Heart right ventricle (tissue), 16 donors: ENCODE measurements around the gene TAX1BP1. TPM values are rescaled to one million over a fixed set of nuclear protein-coding genes. Genes with fewer than 3 reads are reported as not detected.

Experiments used
- ATAC-seq, 8 donors: fragments of 200-7000 bp; cut with Tn5 transposase; one replicate each; pipeline ENCODE4 v1.9.1; 2020; ENCODE audit warnings: mild to moderate bottlenecking in 8 of 8, moderate library complexity in 8 of 8, moderate number of reproducible peaks in 1 of 8
- DNase-seq, 2 donors: peaks; one replicate each; pipeline ENCODE4 v3.0.0-alpha.2; 2020
- H3K27ac ChIP-seq, 10 donors: fragments of 200-600 bp; sonication (generic) in 2 of 10; one replicate each; pipeline versions ENCODE4 v1.5.0 to v1.8.0; 2020 to 2022; ENCODE audit warnings: mild to moderate bottlenecking in 3 of 10
- H3K27me3 ChIP-seq, 7 donors: fragments of 200-600 bp; one replicate each; pipeline ENCODE4 v1.8.0; 2021 to 2022; ENCODE audit warnings: mild to moderate bottlenecking in 2 of 7
- H3K36me3 ChIP-seq, 9 donors: fragments of 200-600 bp; sonication (generic) in 1 of 9; one replicate each; pipeline versions ENCODE4 v1.5.0 to v1.8.0; 2020 to 2022; ENCODE audit warnings: mild to moderate bottlenecking in 2 of 9
- H3K4me1 ChIP-seq, 9 donors: fragments of 200-600 bp; sonication (generic) in 1 of 9; one replicate each; pipeline versions ENCODE4 v1.5.0 to v1.8.0; 2020 to 2022; ENCODE audit warnings: mild to moderate bottlenecking in 4 of 9
- H3K4me3 ChIP-seq, 10 donors: fragments of 200-600 bp; sonication (generic) in 2 of 10; one replicate each; pipeline versions ENCODE4 v1.5.0 to v1.8.0; 2020 to 2022; ENCODE audit warnings: mild to moderate bottlenecking in 7 of 10, moderate library complexity in 2 of 10
- H3K9me3 ChIP-seq, 11 donors: fragments of 200-600 bp in 10 of 11; sonication (generic) in 2 of 11; one replicate each; pipeline versions ENCODE4 v1.5.0 to v1.8.0; 2013 to 2022; ENCODE audit warnings: mild to moderate bottlenecking in 2 of 11, control low read depth in 1 of 11, moderate library complexity in 1 of 11
- CTCF ChIP-seq, 9 donors: fragments of 200-600 bp; sonication (generic) in 2 of 9; IDR thresholded peaks; one replicate each; pipeline versions ENCODE4 v1.5.0 to v1.8.0; 2021 to 2022; ENCODE audit warnings: antibody characterized with exemption in 9 of 9, mild to moderate bottlenecking in 5 of 9, moderate library complexity in 1 of 9
- WGBS, 2 donors: extraction: QIAGEN DNeasy Blood & Tissue Kit; methylation state at CpG; one replicate each; pipeline ENCODE4 v1.1.7; 2013; ENCODE audit warnings: inconsistent platforms in 1 of 2; 5-methylcytosine and 5-hydroxymethylcytosine counted together
- intact Hi-C, 10 donors: fragments of 100-400 bp; cut with DNase I; formaldehyde crosslinking; loops; one replicate each; pipeline versions ENCODE4 v1.11.1 to v1.14.2; 2022
- polyA plus RNA-seq, 2 donors: library from polyadenylated mRNA; stranded (reverse); fragments of 200-250 nt; gene quantifications; one replicate each; pipeline ENCODE4 v1.2.3, GENCODE V29; 2013
- total RNA-seq, 10 donors: library from RNA; stranded (reverse); fragmentation: NEBNext Ultra II Directional in 3 of 10; extraction: Animal tissue kit (Norgen Biotek cat#: 25700) in 3 of 10; gene quantifications; one replicate each; pipeline versions ENCODE4 v1.2.1 to v1.2.4, GENCODE V29; 2021 to 2023
- donor health status: Arrhythmogenic right ventricular cardiomyopathy.
- donor health status: ischemic (EF 13 %, LVEDD 7.1; RV severe dilation, severe dysfunction).
- donor health status: healthy with polysubstance abuse.
- donor health status: DM: no; HTN: yes; CAD: no.
- donor health status: DM: no; HTN: no; CAD: no.
- donor health status: ischemic (EF 25% LVEDD 6.9; RV normal size, moderate dysfunction).
- donor health status: ischemic (EF 25% LVEDD 5.7; RV mildly dilated, moderate dysfunction).
- donor health status: healthy.
- donor health status: DM: yes; HTN: yes; CAD: no.
- donor health status: Ischemic cardiomyopathy.
- donor health status: ischemic (EF 35%, LVEDD 5.7; RV mildly dilated, moderate dysfunction).
- donor health status: nonischemic (EF 11% LVEDD 7.7; RV severe dilation, severe dysfunction).
- donor health status: DM: yes; HTN: yes; CAD: no.
- donor health status: PGD.
- donor health status: ischemic (EF 29% LVEDD 5.4; RV normal size, mild dysfunction).
- donor health status: nonischemic (EF 23%, LVEDD 6.1; RV moderate dilation, normal function).

Gene TAX1BP1
- total and polyA plus RNA-seq, 12 donors: 54.0 to 190 (median 165) TPM

GRCh38 chr7:27745064-27745583 lies 5.2 kb downstream of the TAX1BP1 start:
- intact Hi-C loops: loop anchor here in 2 of 10 donors (10.0 kb wide), 2 partner anchors 180 to 350 kb away; no protein-coding TSS in a partner anchor
- ATAC-seq: no peak
- peaks cover 6 to 68% (median 47%) of the 10 kb centered on the region in 9 donors for H3K4me1 ChIP-seq

GRCh38 chr7:27746486-27746885 lies 6.5 kb downstream of the TAX1BP1 start:
- no peak overlapping the region for H3K4me3 ChIP-seq
- intact Hi-C loops: loop anchor here in 2 of 10 donors (10.0 kb wide), 2 partner anchors 178 to 348 kb away; no protein-coding TSS in a partner anchor
- DNase-seq (no peak), ATAC-seq (no peak)
- H3K4me1 ChIP-seq: peaks cover under 1 to 61% (median 41%) of the 10 kb centered on the region in 9 donors
- no peak for TF ChIP-seq CTCF (IDR thresholded peaks at IDR 0.05)
- H3K27ac ChIP-seq: no peak overlapping the region
- H3K27me3 ChIP-seq: no peaks in the 10 kb centered on the region
- no peaks in the 10 kb centered on the region for H3K9me3 ChIP-seq
- H3K36me3 ChIP-seq: peaks cover 0 to 32% (median 11%) of the 10 kb centered on the region in 9 donors

More at GRCh38 chr7:27745064-27745583, 5.2 kb downstream of the TAX1BP1 start:
- TF ChIP-seq CTCF (IDR thresholded peaks at IDR 0.05): peak in 8 of 9 donors; percentile 11 to 68 (median 52)
- no peaks in the 10 kb centered on the region for H3K27me3 ChIP-seq
- no peaks in the 10 kb centered on the region for H3K9me3 ChIP-seq
- WGBS, 2 donors: 7 to 15% methylated on average over 2 of the region's 2 CpGs
- H3K27ac ChIP-seq: peak overlapping the region in 6 of 10 donors; percentile 1 to 53 (median 28)
- DNase-seq: no peak
- peaks cover 0 to 18% (median 11%) of the 10 kb centered on the region in 9 donors for H3K36me3 ChIP-seq
- H3K4me3 ChIP-seq: no peak overlapping the region

- H3K4me1 ChIP-seq: peaks cover 0 to 56% (median 39%) of the 10 kb centered on the region in 9 donors
- H3K4me3 ChIP-seq: no peak overlapping the region
- H3K9me3 ChIP-seq: no peaks in the 10 kb centered on the region
- no peak overlapping the region for H3K27ac ChIP-seq
- H3K36me3 ChIP-seq: peaks cover 0 to 37% (median 14%) of the 10 kb centered on the region in 9 donors
- TF ChIP-seq CTCF (IDR thresholded peaks at IDR 0.05): no peak
- intact Hi-C loops: loop anchor here in 2 of 10 donors (10.0 kb wide), 2 partner anchors 178 to 348 kb away; no protein-coding TSS in a partner anchor
- no peaks in the 10 kb centered on the region for H3K27me3 ChIP-seq
- DNase-seq (no peak), ATAC-seq (no peak)
- 84 to 85% methylated on average over 1 of the region's 1 CpG for WGBS, 2 donors
These were observed 7.0 kb downstream of the TAX1BP1 start for GRCh38 chr7:27746978-27747377.

- H3K4me1 ChIP-seq: peaks cover 0 to 50% (median 39%) of the 10 kb centered on the region in 9 donors
These were observed 7.8 kb downstream of the TAX1BP1 start for GRCh38 chr7:27747589-27748368.

More at GRCh38 chr7:27747589-27748368, 7.8 kb downstream of the TAX1BP1 start:
- no peak overlapping the region for H3K27ac ChIP-seq
- no peaks in the 10 kb centered on the region for H3K9me3 ChIP-seq
- intact Hi-C loops: loop anchor here in 2 of 10 donors (10.0 kb wide), 2 partner anchors 177 to 347 kb away; no protein-coding TSS in a partner anchor
- no peaks in the 10 kb centered on the region for H3K27me3 ChIP-seq
- WGBS, 2 donors: 65 to 77% methylated on average over 4 of the region's 4 CpGs
- H3K36me3 ChIP-seq: peaks cover 0 to 45% (median 14%) of the 10 kb centered on the region in 9 donors
- DNase-seq: no peak
- H3K4me3 ChIP-seq: no peak overlapping the region
- no peak for TF ChIP-seq CTCF (IDR thresholded peaks at IDR 0.05)
- ATAC-seq: peak in 1 of 8 donors; percentile 80
